Endothelial cell of umbilical vein (primary cell): ENCODE results near the gene C19orf33. TPM values are rescaled to one million over a fixed set of nuclear protein-coding genes. Genes with fewer than 3 reads are reported as not detected.

Experiments
- BruUV-seq: library from RNA; stranded (reverse); fragments of 400-500 nt; replicated peaks from 2 replicates; lab custom pipeline; 2021; lab: Mats Ljungman, UMichigan
- CTCF ChIA-PET: fragments of 300-600, 350-600 bp; sonication (Branson Sonifier 250); formaldehyde crosslinking; loops from one replicate; lab custom pipeline; 2021; ENCODE audit warnings: antibody characterized with exemption, inconsistent platforms; lab: Charles Lee
- POLR2A ChIA-PET: fragments of 300-600, 350-600 bp; sonication (Branson Sonifier 250); formaldehyde crosslinking; loops from one replicate; lab custom pipeline; 2021; ENCODE audit warnings: antibody characterized with exemption, inconsistent platforms; lab: Charles Lee
- DNase-seq: peaks from one replicate; pipeline ENCODE4 v3.0.0-alpha.2; 2011; ENCODE audit warnings: low read depth, low spot score
- FAIRE-seq: peaks from 2 replicates; lab custom pipeline; 2011; peaks lifted over from hg19 to GRCh38; lab: Jason Lieb, UNC
- H2AFZ ChIP-seq: 2 replicates; pipeline ENCODE4 v1.6.0; 2012; ENCODE audit warnings: low read depth, low read length, control low read depth, inconsistent platforms
- H3K27ac ChIP-seq: 2 replicates; pipeline ENCODE4 v1.5.1; 2011; ENCODE audit warnings: low read depth, mild to moderate bottlenecking, control low read depth, low read length, moderate library complexity; ENCODE audit not compliant: insufficient read depth
- H3K27me3 ChIP-seq, 2 experiments: 2 replicates each; pipeline versions ENCODE4 v1.6.0 to v1.6.1; 2011; ENCODE audit warnings: low read length in 2 of 2, mixed read lengths in 1 of 2; ENCODE audit not compliant: control insufficient read depth in 2 of 2, insufficient read depth in 2 of 2
- H3K36me3 ChIP-seq, 2 experiments: 2 replicates in 1 of 2; 3 replicates in 1 of 2; pipeline ENCODE4 v1.5.1; 2011; ENCODE audit warnings: low read length in 2 of 2, mild to moderate bottlenecking in 1 of 2, moderate library complexity in 1 of 2; ENCODE audit not compliant: control insufficient read depth in 2 of 2, insufficient read depth in 2 of 2; ENCODE audit errors: extremely low read depth in 1 of 2
- H3K4me1 ChIP-seq: 3 replicates; pipeline ENCODE4 v1.5.1; 2011; ENCODE audit warnings: mild to moderate bottlenecking, low read length; ENCODE audit not compliant: control insufficient read depth, insufficient read depth; ENCODE audit errors: extremely low read depth
- H3K4me2 ChIP-seq: 2 replicates; pipeline ENCODE4 v1.6.1; 2011; ENCODE audit warnings: low read length, control low read depth, mixed read lengths; ENCODE audit not compliant: insufficient read depth
- H3K4me3 ChIP-seq, 3 experiments: fragments of 200-600 bp in 1 of 3; sonication (generic), shearing (Covaris generic) in 1 of 3; replicated peaks in 1 of 3; 2 replicates each; pipeline ENCODE4 v1.5.1; 2011 to 2016; ENCODE audit warnings: control low read depth in 3 of 3, low read length in 3 of 3, mild to moderate bottlenecking in 2 of 3, inconsistent platforms in 1 of 3, low read depth in 1 of 3, moderate library complexity in 1 of 3; ENCODE audit not compliant: insufficient read depth in 1 of 3
- H3K79me2 ChIP-seq: 2 replicates; pipeline ENCODE4 v1.6.0; 2012; ENCODE audit warnings: low read length, inconsistent platforms; ENCODE audit not compliant: control insufficient read depth, insufficient read depth
- H3K9ac ChIP-seq: replicated peaks from 2 replicates; pipeline ENCODE3; 2011; ENCODE audit warnings: low read length, control low read depth; ENCODE audit not compliant: insufficient read depth; ENCODE audit errors: extremely low read depth
- H3K9me1 ChIP-seq: replicated peaks from 3 replicates; pipeline ENCODE4 v1.6.0; 2011; ENCODE audit warnings: mild to moderate bottlenecking, low read length; ENCODE audit not compliant: control insufficient read depth, insufficient read depth; ENCODE audit errors: extremely low read depth
- H3K9me3 ChIP-seq: replicated peaks from 2 replicates; pipeline ENCODE4 v1.5.1; 2012; ENCODE audit warnings: low read length, inconsistent platforms; ENCODE audit not compliant: control insufficient read depth, insufficient read depth
- H4K20me1 ChIP-seq: replicated peaks from 2 replicates; pipeline ENCODE3; 2011; ENCODE audit warnings: mild to moderate bottlenecking, low read length; ENCODE audit not compliant: control insufficient read depth, insufficient read depth; ENCODE audit errors: extremely low read depth
- EZH2 ChIP-seq: IDR thresholded peaks from 2 replicates; pipeline ENCODE4 v1.6.1; 2012; ENCODE audit warnings: borderline replicate concordance, low read depth, mild to moderate bottlenecking, moderate library complexity, low read length, inconsistent platforms; ENCODE audit not compliant: severe bottlenecking
- FOS ChIP-seq: IDR thresholded peaks from 2 replicates; pipeline ENCODE4 v1.6.1; 2011; ENCODE audit warnings: mild to moderate bottlenecking, low read length, moderate library complexity, borderline replicate concordance; ENCODE audit not compliant: insufficient read depth
- GATA2 ChIP-seq: IDR thresholded peaks from 2 replicates; pipeline ENCODE4 v1.7.0; 2011; ENCODE audit warnings: low read depth, mild to moderate bottlenecking, moderate library complexity, mixed read lengths, low read length; ENCODE audit not compliant: insufficient read length, insufficient read depth
- JUN ChIP-seq: IDR thresholded peaks from 2 replicates; pipeline ENCODE4 v1.6.1; 2011; ENCODE audit warnings: borderline replicate concordance, low read depth; ENCODE audit not compliant: insufficient read length, insufficient read depth
- MAX ChIP-seq: IDR thresholded peaks from 2 replicates; pipeline ENCODE4 v1.6.1; 2011; ENCODE audit not compliant: insufficient read depth, insufficient read length
- MYC ChIP-seq: IDR thresholded peaks from one replicate; pipeline ENCODE4 v1.6.1; 2011; ENCODE audit warnings: mild to moderate bottlenecking, low read depth, low read length
- POLR2A ChIP-seq: IDR thresholded peaks from 2 replicates; pipeline ENCODE4 v1.6.1; 2012; ENCODE audit warnings: low read depth, mild to moderate bottlenecking, control low read depth, low read length
- POLR2AphosphoS5 ChIP-seq: IDR thresholded peaks from 2 replicates; pipeline ENCODE4 v1.6.1; 2012; ENCODE audit warnings: low read depth, mild to moderate bottlenecking, control low read depth, low read length, moderate library complexity; ENCODE audit not compliant: insufficient read depth
- dilution Hi-C: fragments of 300-500 bp; cut with MboI; formaldehyde crosslinking; loops from one replicate; pipeline ENCODE4 v1.15.0; 2019; ENCODE audit warnings: low sequenced_read_pairs; ENCODE audit not compliant: extremely low pct_ligation_motif_present
- intact Hi-C: fragments of 100-400 bp; cut with micrococcal nuclease; formaldehyde crosslinking; loops from one replicate; pipeline ENCODE4 v1.10.0; 2022
- polyA plus RNA-seq, 4 experiments: library from polyadenylated mRNA; depleted of rRNA in 3 of 4; stranded (reverse) in 3 of 4; unstranded in 1 of 4; fragments of >200 nt; gene quantifications; 2 replicates each; pipeline versions ENCODE4 v1.2.1 to v1.2.3, GENCODE V29; 2011 to 2012; ENCODE audit warnings: missing spikeins in 1 of 4
- total RNA-seq: library from RNA; stranded (reverse); gene quantifications from 2 replicates; pipeline ENCODE4 v1.2.3, GENCODE V29; 2021
- TF ChIP-seq, protein P1 (sequence below), 2 donors: IDR thresholded peaks; 1 replicate in 1 of 2; 2 replicates in 1 of 2; pipeline ENCODE4 v1.5.1; 2011; ENCODE audit warnings: low read length in 2 of 2, mild to moderate bottlenecking in 2 of 2, moderate library complexity in 2 of 2, control low read depth in 1 of 2, inconsistent platforms in 1 of 2, low read depth in 1 of 2; ENCODE audit not compliant: insufficient read depth in 1 of 2; ENCODE audit errors: extremely low read depth in 1 of 2

Gene C19orf33
- total and polyA plus RNA-seq, 2 donors (not counting 3 experiments of a cell fraction or from before 2014, with no cell fraction given), result 4.3 to 34.1 TPM

- Histone ChIP-seq H3K27ac (no peak overlapping the region), H2AFZ (peak overlapping the region; percentile 28), H3K9me1 (no peaks in the 10 kb centered on the region), H4K20me1 (no peaks in the 10 kb centered on the region), H3K4me2 (peak overlapping the region; percentile 76), H3K9me3 (no peaks in the 10 kb centered on the region), H3K27me3 (no peaks in the 10 kb centered on the region), H3K4me3 (peak overlapping the region in 1 of 3 experiments; percentile 19), H3K4me1 (peaks cover 16% of the 10 kb centered on the region), H3K79me2 (no peaks in the 10 kb centered on the region), H3K9ac (peak overlapping the region; percentile 21), H3K36me3 (peaks cover 0 to 8% of the 10 kb centered on the region in 2 experiments)
- dilution Hi-C loops, result no loop called here
- FAIRE-seq (no peak), DNase-seq (no peak)
- BruUV-seq, result TSS peak; percentile 36
- ChIA-PET POLR2A (interaction anchor here (0.5 to 0.7 kb wide), 2 partner anchors 14 to 73 kb away, joined by 5 to 7 read pairs; no protein-coding TSS in a partner anchor), CTCF (interaction anchor here (1.0 to 1.4 kb wide), 2 partner anchors 31 to 98 kb away, joined by 3 to 4 read pairs; partner anchors contain the start of genes CATSPERG and FAM98C)
- no peak for TF ChIP-seq GATA2
- no peak for TF ChIP-seq MAX
- TF ChIP-seq POLR2A, result no peak
- TF ChIP-seq, protein P1, sequence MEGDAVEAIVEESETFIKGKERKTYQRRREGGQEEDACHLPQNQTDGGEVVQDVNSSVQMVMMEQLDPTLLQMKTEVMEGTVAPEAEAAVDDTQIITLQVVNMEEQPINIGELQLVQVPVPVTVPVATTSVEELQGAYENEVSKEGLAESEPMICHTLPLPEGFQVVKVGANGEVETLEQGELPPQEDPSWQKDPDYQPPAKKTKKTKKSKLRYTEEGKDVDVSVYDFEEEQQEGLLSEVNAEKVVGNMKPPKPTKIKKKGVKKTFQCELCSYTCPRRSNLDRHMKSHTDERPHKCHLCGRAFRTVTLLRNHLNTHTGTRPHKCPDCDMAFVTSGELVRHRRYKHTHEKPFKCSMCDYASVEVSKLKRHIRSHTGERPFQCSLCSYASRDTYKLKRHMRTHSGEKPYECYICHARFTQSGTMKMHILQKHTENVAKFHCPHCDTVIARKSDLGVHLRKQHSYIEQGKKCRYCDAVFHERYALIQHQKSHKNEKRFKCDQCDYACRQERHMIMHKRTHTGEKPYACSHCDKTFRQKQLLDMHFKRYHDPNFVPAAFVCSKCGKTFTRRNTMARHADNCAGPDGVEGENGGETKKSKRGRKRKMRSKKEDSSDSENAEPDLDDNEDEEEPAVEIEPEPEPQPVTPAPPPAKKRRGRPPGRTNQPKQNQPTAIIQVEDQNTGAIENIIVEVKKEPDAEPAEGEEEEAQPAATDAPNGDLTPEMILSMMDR (IDR thresholded peaks at IDR 0.05; ENCODE audit: extremely low read depth in 1 of 2, insufficient read depth in 1 of 2, low read depth in 1 of 2, low read length in 2 of 2), result no peak
- TF ChIP-seq EZH2, result no peak
- no peak for TF ChIP-seq FOS
- TF ChIP-seq JUN, result no peak
- no peak for TF ChIP-seq POLR2AphosphoS5
- no peak for TF ChIP-seq MYC
- intact Hi-C loops, result no loop called here
Measured at GRCh38 chr19:38304352-38304865, 358 bp downstream of the C19orf33 start.
